Measurements from ENCODE around the gene PCYT2. TPM values are rescaled to one million over a fixed set of nuclear protein-coding genes. Genes with fewer than 3 reads are reported as not detected.

Gene PCYT2
- total and polyA plus RNA-seq, 5 donors from 2014 or later = 25.6 to 30.9 (median 28.0) TPM

- no peaks in the 10 kb centered on the region for H3K36me3 ChIP-seq (ENCODE audit: control insufficient read depth, insufficient read depth, low read length)
- H3K27me3 ChIP-seq (ENCODE audit: control insufficient read depth, insufficient read depth, low read length) = no peaks in the 10 kb centered on the region
- peaks cover 0 to 1% (median 0%) of the 10 kb centered on the region in 7 donors for H3K9me3 Mint-ChIP-seq
- H3K4me3 ChIP-seq (ENCODE audit: low read depth, low read length) = no peak overlapping the region
- no peaks in the 10 kb centered on the region for H3K9me3 ChIP-seq (ENCODE audit: control insufficient read depth in 2 of 2, low read length in 2 of 2)
- peak in 1 of 2 donors; percentile 27 for ATAC-seq (ENCODE audit: low read depth in 2 of 2)
- H3K4me1 ChIP-seq (ENCODE audit: control insufficient read depth, insufficient read depth, low read length, poor library complexity, severe bottlenecking) = peaks cover 43% of the 10 kb centered on the region
- no peaks in the 10 kb centered on the region for H3K36me3 Mint-ChIP-seq
- peaks cover 0 to 30% (median 7%) of the 10 kb centered on the region in 4 donors for H3K4me1 Mint-ChIP-seq
- H3K27me3 Mint-ChIP-seq = peaks cover 18% of the 10 kb centered on the region
- DNase-seq = no peak
- no peak overlapping the region for H3K27ac Mint-ChIP-seq
- H3K27ac ChIP-seq (ENCODE audit: insufficient read depth, low read length, poor library complexity, severe bottlenecking) = peak overlapping the region; percentile 76
- peak overlapping the region in 3 of 4 donors; percentile 69 to 74 (median 73) for H3K4me3 Mint-ChIP-seq
These were observed 16.0 kb upstream of the PCYT2 start for GRCh38 chr17:81927152-81927652.

GRCh38 chr17:81926451-81927151 lies 15.4 kb upstream of the PCYT2 start:
- peaks cover 43% of the 10 kb centered on the region for H3K4me1 ChIP-seq (ENCODE audit: control insufficient read depth, insufficient read depth, low read length, poor library complexity, severe bottlenecking)
- no peaks in the 10 kb centered on the region for H3K9me3 ChIP-seq (ENCODE audit: control insufficient read depth in 2 of 2, low read length in 2 of 2)
- peak overlapping the region; percentile 76 for H3K27ac ChIP-seq (ENCODE audit: insufficient read depth, low read length, poor library complexity, severe bottlenecking)
- no peaks in the 10 kb centered on the region for H3K27me3 ChIP-seq (ENCODE audit: control insufficient read depth, insufficient read depth, low read length)
- peaks cover 12% of the 10 kb centered on the region for H3K27me3 Mint-ChIP-seq
- peaks cover 0 to 30% (median 7%) of the 10 kb centered on the region in 4 donors for H3K4me1 Mint-ChIP-seq
- H3K36me3 ChIP-seq (ENCODE audit: control insufficient read depth, insufficient read depth, low read length) = no peaks in the 10 kb centered on the region
- peak; percentile 35 for ATAC-seq (ENCODE audit: low read depth in 2 of 2)
- H3K9me3 Mint-ChIP-seq = peaks cover 0 to 1% (median 0%) of the 10 kb centered on the region in 7 donors
- H3K4me3 Mint-ChIP-seq = peak overlapping the region; percentile 85 to 93 (median 86)
- peak overlapping the region; percentile 91 to 96 (median 93) for H3K27ac Mint-ChIP-seq
- peak; percentile 47 to 82 (median 48) for DNase-seq
- H3K4me3 ChIP-seq (ENCODE audit: low read depth, low read length) = peak overlapping the region; percentile 11
- no peaks in the 10 kb centered on the region for H3K36me3 Mint-ChIP-seq

- ATAC-seq (ENCODE audit: low read depth in 2 of 2) (no peak), DNase-seq (no peak)
- Histone ChIP-seq H3K9me3 (ENCODE audit: control insufficient read depth in 2 of 2, low read length in 2 of 2) (no peaks in the 10 kb centered on the region), H3K36me3 (ENCODE audit: control insufficient read depth, insufficient read depth, low read length) (no peaks in the 10 kb centered on the region), H3K27me3 (ENCODE audit: control insufficient read depth, insufficient read depth, low read length) (no peaks in the 10 kb centered on the region), H3K4me3 (ENCODE audit: low read depth, low read length) (peak overlapping the region; percentile 11), H3K4me1 (ENCODE audit: control insufficient read depth, insufficient read depth, low read length, poor library complexity, severe bottlenecking) (peaks cover 43% of the 10 kb centered on the region), H3K27ac (ENCODE audit: insufficient read depth, low read length, poor library complexity, severe bottlenecking) (peak overlapping the region; percentile 76)
- H3K27me3 Mint-ChIP-seq = peaks cover 8% of the 10 kb centered on the region
- peak overlapping the region; percentile 85 to 96 (median 86) for H3K4me3 Mint-ChIP-seq
- peak overlapping the region; percentile 91 to 96 (median 93) for H3K27ac Mint-ChIP-seq
- H3K4me1 Mint-ChIP-seq = peaks cover 0 to 30% (median 7%) of the 10 kb centered on the region in 4 donors
- peaks cover 0 to under 1% (median 0%) of the 10 kb centered on the region in 7 donors for H3K9me3 Mint-ChIP-seq
- H3K36me3 Mint-ChIP-seq = no peaks in the 10 kb centered on the region
These were observed 14.8 kb upstream of the PCYT2 start for GRCh38 chr17:81925860-81926450.

- no peak for ATAC-seq (ENCODE audit: low read depth in 2 of 2)
- Mint-ChIP-seq H3K9me3 (no peaks in the 10 kb centered on the region), H3K36me3 (no peaks in the 10 kb centered on the region), H3K27me3 (peaks cover 6% of the 10 kb centered on the region), H3K4me1 (peaks cover 0 to 30% (median 7%) of the 10 kb centered on the region in 4 donors), H3K27ac (peak overlapping the region in 2 of 3 donors; percentile 23 to 71), H3K4me3 (peak overlapping the region; percentile 70 to 96 (median 86))
- Histone ChIP-seq H3K36me3 (ENCODE audit: control insufficient read depth, insufficient read depth, low read length) (no peaks in the 10 kb centered on the region), H3K4me1 (ENCODE audit: control insufficient read depth, insufficient read depth, low read length, poor library complexity, severe bottlenecking) (peaks cover 43% of the 10 kb centered on the region), H3K27ac (ENCODE audit: insufficient read depth, low read length, poor library complexity, severe bottlenecking) (no peak overlapping the region), H3K9me3 (ENCODE audit: control insufficient read depth in 2 of 2, low read length in 2 of 2) (no peaks in the 10 kb centered on the region), H3K4me3 (ENCODE audit: low read depth, low read length) (no peak overlapping the region), H3K27me3 (ENCODE audit: control insufficient read depth, insufficient read depth, low read length) (no peaks in the 10 kb centered on the region)
- DNase-seq = peak in 1 of 3 donors; percentile 77
These were observed 13.6 kb upstream of the PCYT2 start for GRCh38 chr17:81924557-81925532.

- Histone ChIP-seq H3K27me3 (ENCODE audit: control insufficient read depth, insufficient read depth, low read length) (no peaks in the 10 kb centered on the region), H3K27ac (ENCODE audit: insufficient read depth, low read length, poor library complexity, severe bottlenecking) (no peak overlapping the region), H3K4me3 (ENCODE audit: low read depth, low read length) (no peak overlapping the region), H3K4me1 (ENCODE audit: control insufficient read depth, insufficient read depth, low read length, poor library complexity, severe bottlenecking) (peaks cover 41% of the 10 kb centered on the region), H3K36me3 (ENCODE audit: control insufficient read depth, insufficient read depth, low read length) (no peaks in the 10 kb centered on the region), H3K9me3 (ENCODE audit: control insufficient read depth in 2 of 2, low read length in 2 of 2) (no peaks in the 10 kb centered on the region)
- Mint-ChIP-seq H3K4me3 (peak overlapping the region in 2 of 4 donors; percentile 70 to 82), H3K27me3 (peaks cover 6% of the 10 kb centered on the region), H3K9me3 (no peaks in the 10 kb centered on the region), H3K27ac (no peak overlapping the region), H3K4me1 (peaks cover 0 to 32% (median 8%) of the 10 kb centered on the region in 4 donors), H3K36me3 (no peaks in the 10 kb centered on the region)
- DNase-seq = no peak
- ATAC-seq (ENCODE audit: low read depth in 2 of 2) = no peak
These were observed 12.4 kb upstream of the PCYT2 start for GRCh38 chr17:81923302-81924260.

- peaks cover 6% of the 10 kb centered on the region for H3K27me3 Mint-ChIP-seq
- H3K27ac Mint-ChIP-seq = no peak overlapping the region
- DNase-seq (no peak), ATAC-seq (ENCODE audit: low read depth in 2 of 2) (no peak)
- peaks cover 0 to 39% (median 10%) of the 10 kb centered on the region in 4 donors for H3K4me1 Mint-ChIP-seq
- Histone ChIP-seq H3K4me1 (ENCODE audit: control insufficient read depth, insufficient read depth, low read length, poor library complexity, severe bottlenecking) (peaks cover 37% of the 10 kb centered on the region), H3K9me3 (ENCODE audit: control insufficient read depth in 2 of 2, low read length in 2 of 2) (no peaks in the 10 kb centered on the region), H3K27ac (ENCODE audit: insufficient read depth, low read length, poor library complexity, severe bottlenecking) (no peak overlapping the region), H3K36me3 (ENCODE audit: control insufficient read depth, insufficient read depth, low read length) (no peaks in the 10 kb centered on the region), H3K4me3 (ENCODE audit: low read depth, low read length) (no peak overlapping the region), H3K27me3 (ENCODE audit: control insufficient read depth, insufficient read depth, low read length) (no peaks in the 10 kb centered on the region)
- no peaks in the 10 kb centered on the region for H3K36me3 Mint-ChIP-seq
- H3K9me3 Mint-ChIP-seq = no peaks in the 10 kb centered on the region
- H3K4me3 Mint-ChIP-seq = no peak overlapping the region
These were observed 11.5 kb upstream of the PCYT2 start for GRCh38 chr17:81922566-81923301.
